ENCODE data around the gene PIP4K2C. TPM values are rescaled to one million over a fixed set of nuclear protein-coding genes. Genes with fewer than 3 reads are reported as not detected.

PIP4K2C gene
- total RNA-seq, 1 experiment from 2014 or later, result 37.1 TPM

- H3T11ph ChIP-seq (ENCODE audit: low read length), result no peak overlapping the region
- peaks cover 0 to 2% of the 10 kb centered on the region in 2 experiments; a peak in 1 of 4 replicates for H3K4me1 Mint-ChIP-seq
- H3K9me3 Mint-ChIP-seq, result no peaks in the 10 kb centered on the region
Observed at GRCh38 chr12:57580466-57580795, 10.6 kb upstream of the PIP4K2C start.

More at GRCh38 chr12:57580466-57580795, 10.6 kb upstream of the PIP4K2C start:
- Histone ChIP-seq H3K18ac (ENCODE audit: insufficient read length, low read depth, low read length) (no peak overlapping the region), H3K4me1 (ENCODE audit: insufficient read depth, low read length) (no peaks in the 10 kb centered on the region), H4K91ac (ENCODE audit: insufficient read length, low read depth, low read length) (no peak overlapping the region), H3K79me2 (ENCODE audit: insufficient read depth, low read length) (0 out of 2 replicates have a peak, but pooled peaks cover 2% of the 10 kb centered on the region), H3K56ac (ENCODE audit: insufficient read length, low read depth, low read length) (no peak overlapping the region), H2BK120ac (ENCODE audit: low read depth, low read length, poor library complexity, severe bottlenecking) (no peak overlapping the region), H3K9ac (ENCODE audit: extremely low read depth, insufficient read length, low read length) (no peak overlapping the region), H3K4ac (ENCODE audit: low read depth, low read length) (no peak overlapping the region), H2BK12ac (ENCODE audit: insufficient read length, low read depth, low read length) (no peak overlapping the region), H3K79me1 (ENCODE audit: insufficient read depth, low read depth, low read length, poor library complexity, severe bottlenecking) (no peaks in the 10 kb centered on the region), H3K23ac (ENCODE audit: insufficient read length, low read depth, low read length) (no peak overlapping the region), H2AK5ac (ENCODE audit: insufficient read length, low read length) (no peak overlapping the region), H3K9me3 (ENCODE audit: control insufficient read depth, low read depth, low read length) (no peaks in the 10 kb centered on the region), H3K4me2 (ENCODE audit: insufficient read depth, insufficient read length, low read length) (no peak overlapping the region), H4K5ac (ENCODE audit: insufficient read length, low read depth, low read length) (no peak overlapping the region), H3K27ac (ENCODE audit: insufficient read length, low read depth, low read length) (no peak overlapping the region), H3K23me2 (ENCODE audit: insufficient read length, low read depth, low read length, poor library complexity, severe bottlenecking) (no peaks in the 10 kb centered on the region), H2BK20ac (ENCODE audit: low read depth, low read length, poor library complexity, severe bottlenecking) (no peak overlapping the region), H2BK5ac (ENCODE audit: insufficient read length, low read length) (no peak overlapping the region), H4K20me1 (ENCODE audit: control insufficient read depth, insufficient read depth, insufficient read length) (no peaks in the 10 kb centered on the region), H3K14ac (ENCODE audit: insufficient read depth, low read length) (no peak overlapping the region), H2AFZ (ENCODE audit: low read length) (no peak overlapping the region), H3K27me3 (ENCODE audit: insufficient read depth, low read length) (no peaks in the 10 kb centered on the region), H4K8ac (replicated peaks; ENCODE audit: insufficient read length, low read depth, low read length) (no peak overlapping the region), H2BK15ac (ENCODE audit: low read depth, low read length) (no peak overlapping the region)
- no peak for DNase-seq
- no CpG with 5 or more reads among the region's 4 CpGs for WGBS (ENCODE audit: extremely low coverage, insufficient read length, low lambda C conversion rate)
- TF ChIP-seq CTCF (conservative IDR thresholded peaks at IDR 0.05), result no peak
- H3K36me3 Mint-ChIP-seq (ENCODE audit: insufficient read depth in 1 of 3, low read depth in 3 of 3), result peaks cover 34 to 76% (median 62%) of the 10 kb centered on the region in 3 experiments
- H3K4me3 Mint-ChIP-seq, result no peak overlapping the region
- H3K27ac Mint-ChIP-seq, result peak overlapping the region in 1 of 3 experiments; percentile 85; a peak in 1 of 7 replicates
- H3K27me3 Mint-ChIP-seq (ENCODE audit: low read depth), result no peaks in the 10 kb centered on the region

Measured in H9 (cell line).